ENCODE data around the gene MGAM2.

GRCh38 chr7:142248166-142249160 lies 136.9 kb downstream of the MGAM2 start:
- TF ChIP-seq CTCF (IDR thresholded peaks at IDR 0.05) (no peak), POLR2A (IDR thresholded peaks at IDR 0.05) (no peak)
